ENCODE results near the gene EPN3. TPM values are rescaled to one million over a fixed set of nuclear protein-coding genes. Genes with fewer than 3 reads are reported as not detected.
A peak's percentile ranks its signal among the peaks of the same experiment; 100 is the strongest.

EPN3 gene
- total RNA-seq, 2 experiments from 2014 or later: not detected

DNA sequence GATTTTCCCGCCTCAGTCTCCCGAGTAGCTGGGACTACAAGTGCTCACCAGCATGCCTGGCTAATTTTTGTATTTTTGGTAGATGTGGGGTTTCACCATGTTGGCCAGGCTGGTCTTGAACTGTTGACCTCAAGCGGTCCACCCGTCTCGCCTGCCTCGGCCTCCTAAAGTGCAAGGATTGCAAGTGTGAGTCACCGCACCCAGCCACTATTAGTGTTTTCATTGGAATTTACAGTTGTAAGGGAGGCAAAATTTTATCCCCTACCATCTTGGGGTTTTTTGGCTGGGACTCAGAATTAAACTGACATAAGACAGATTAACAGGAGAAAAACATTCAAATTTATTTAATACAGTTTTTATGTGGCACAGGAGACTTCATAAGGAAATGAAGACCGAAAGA lies 36.6 kb upstream of the EPN3 start:
- Mint-ChIP-seq H3K27ac (no peak overlapping the region), H3K4me1 (ENCODE audit: low read depth) (no peaks in the 10 kb centered on the region), H3K27me3 (no peaks in the 10 kb centered on the region), H3K36me3 (ENCODE audit: low read depth) (no peaks in the 10 kb centered on the region), H3K4me3 (no peak overlapping the region), H3K9me3 (no peaks in the 10 kb centered on the region)
- ChIA-PET CTCF (interaction anchor here (1.4 kb wide), 1 partner anchor 12 kb away, joined by 6 read pairs; no protein-coding TSS in a partner anchor), POLR2A (interaction anchor here (1.1 kb wide), 1 partner anchor 11 kb away, joined by 3 read pairs; no protein-coding TSS in a partner anchor)
- TF ChIP-seq, protein P1, sequence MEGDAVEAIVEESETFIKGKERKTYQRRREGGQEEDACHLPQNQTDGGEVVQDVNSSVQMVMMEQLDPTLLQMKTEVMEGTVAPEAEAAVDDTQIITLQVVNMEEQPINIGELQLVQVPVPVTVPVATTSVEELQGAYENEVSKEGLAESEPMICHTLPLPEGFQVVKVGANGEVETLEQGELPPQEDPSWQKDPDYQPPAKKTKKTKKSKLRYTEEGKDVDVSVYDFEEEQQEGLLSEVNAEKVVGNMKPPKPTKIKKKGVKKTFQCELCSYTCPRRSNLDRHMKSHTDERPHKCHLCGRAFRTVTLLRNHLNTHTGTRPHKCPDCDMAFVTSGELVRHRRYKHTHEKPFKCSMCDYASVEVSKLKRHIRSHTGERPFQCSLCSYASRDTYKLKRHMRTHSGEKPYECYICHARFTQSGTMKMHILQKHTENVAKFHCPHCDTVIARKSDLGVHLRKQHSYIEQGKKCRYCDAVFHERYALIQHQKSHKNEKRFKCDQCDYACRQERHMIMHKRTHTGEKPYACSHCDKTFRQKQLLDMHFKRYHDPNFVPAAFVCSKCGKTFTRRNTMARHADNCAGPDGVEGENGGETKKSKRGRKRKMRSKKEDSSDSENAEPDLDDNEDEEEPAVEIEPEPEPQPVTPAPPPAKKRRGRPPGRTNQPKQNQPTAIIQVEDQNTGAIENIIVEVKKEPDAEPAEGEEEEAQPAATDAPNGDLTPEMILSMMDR (IDR thresholded peaks at IDR 0.05): no peak
- ATAC-seq (no peak), DNase-seq (no peak)
- intact Hi-C loops (cut with micrococcal nuclease): no loop called here

DNA sequence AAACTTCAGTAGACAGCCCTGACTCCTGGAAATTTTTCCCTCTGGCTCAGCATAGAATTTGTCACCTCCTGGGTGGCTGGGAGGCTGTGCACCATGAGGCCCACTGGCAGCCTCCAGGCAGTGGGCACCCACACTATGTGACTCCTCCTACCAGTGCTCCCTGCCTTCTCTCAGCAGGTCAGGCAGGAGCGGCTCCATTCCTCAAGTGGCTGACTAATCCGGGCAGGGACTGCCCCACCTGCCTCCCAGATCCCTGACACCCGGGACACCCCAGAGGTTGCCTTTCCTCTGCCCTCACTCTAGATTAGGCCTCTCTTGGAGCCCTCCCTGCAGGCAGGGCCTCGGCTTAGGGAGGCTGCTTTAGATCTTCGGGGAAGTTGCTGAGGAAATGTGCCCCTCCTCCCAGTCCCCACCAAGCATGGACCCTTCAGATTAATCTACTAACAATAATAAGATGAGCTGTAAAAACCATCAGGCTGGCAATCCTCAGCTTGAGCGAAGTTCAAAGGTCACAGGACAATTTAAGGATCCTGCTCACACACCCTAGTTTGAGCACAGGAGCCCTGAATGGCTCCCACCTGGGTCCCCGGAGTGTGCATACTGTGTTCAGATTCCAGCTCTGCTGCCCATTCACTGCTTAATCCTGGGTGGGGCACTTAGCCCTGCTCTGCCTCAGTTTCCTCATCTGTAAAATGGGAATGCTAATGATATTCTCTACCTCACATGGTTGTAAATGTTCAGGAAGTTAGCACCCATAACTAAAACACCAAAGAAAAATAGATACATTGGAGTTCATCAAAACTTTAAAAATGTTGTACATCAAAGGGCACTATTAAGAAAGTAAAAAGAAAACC lies 34.3 kb upstream of the EPN3 start:
- H3K9me3 Mint-ChIP-seq: no peaks in the 10 kb centered on the region
- ChIA-PET POLR2A (no interaction called here), CTCF (interaction anchor here (0.6 to 1.8 kb wide), 3 partner anchors 15 to 136 kb away, joined by 3 to 5 read pairs (median 4); partner anchors contain the start of gene RSAD1)
- intact Hi-C loops (cut with micrococcal nuclease): no loop called here
- peaks cover 4% of the 10 kb centered on the region for H3K4me1 Mint-ChIP-seq (ENCODE audit: low read depth)
- no peaks in the 10 kb centered on the region for H3K36me3 Mint-ChIP-seq (ENCODE audit: low read depth)
- ATAC-seq (no peak), DNase-seq (no peak)
- no peak overlapping the region for H3K4me3 Mint-ChIP-seq
- TF ChIP-seq, protein P1 (IDR thresholded peaks at IDR 0.05): no peak
- H3K27ac Mint-ChIP-seq: no peak overlapping the region
- no peaks in the 10 kb centered on the region for H3K27me3 Mint-ChIP-seq

GRCh38 chr17:50499270-50499669 lies 33.3 kb upstream of the EPN3 start:
- Mint-ChIP-seq H3K4me1 (ENCODE audit: low read depth) (peaks cover 12% of the 10 kb centered on the region), H3K27me3 (no peaks in the 10 kb centered on the region), H3K9me3 (no peaks in the 10 kb centered on the region), H3K36me3 (ENCODE audit: low read depth) (no peaks in the 10 kb centered on the region), H3K4me3 (no peak overlapping the region), H3K27ac (no peak overlapping the region)
- TF ChIP-seq, protein P1 (IDR thresholded peaks at IDR 0.05): no peak
- DNase-seq: no peak
- intact Hi-C loops (cut with micrococcal nuclease): no loop called here
- ATAC-seq: no peak
- POLR2A ChIA-PET: no interaction called here
- CTCF ChIA-PET: no interaction called here

DNA sequence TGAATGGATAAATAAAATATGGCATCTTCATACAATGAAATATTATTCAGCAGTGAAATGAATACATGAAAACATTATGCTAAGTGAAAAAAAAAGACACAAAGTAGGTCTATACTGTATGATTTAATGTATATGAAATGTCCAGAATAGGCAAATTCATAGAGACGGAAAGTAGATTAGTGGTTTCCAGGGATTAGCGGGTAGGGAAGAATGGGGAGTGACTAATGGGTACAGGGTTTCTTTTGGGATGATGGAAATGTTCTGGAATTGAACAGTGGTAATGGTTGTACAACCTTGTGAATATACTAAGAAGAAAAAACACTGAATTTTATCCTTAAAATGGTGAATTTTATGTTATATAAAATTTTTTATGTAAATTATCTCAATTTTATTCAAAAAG lies 32.8 kb upstream of the EPN3 start:
- ChIA-PET CTCF (interaction anchor here (6.9 kb wide), 1 partner anchor 21 kb away, joined by 40 read pairs; the partner anchor contains the start of gene RSAD1), POLR2A (no interaction called here)
- H3K9me3 Mint-ChIP-seq: no peaks in the 10 kb centered on the region
- no peak overlapping the region for H3K27ac Mint-ChIP-seq
- intact Hi-C loops (cut with micrococcal nuclease): no loop called here
- TF ChIP-seq, protein P1 (IDR thresholded peaks at IDR 0.05): no peak
- no peak for ATAC-seq
- DNase-seq: no peak
- peaks cover 16% of the 10 kb centered on the region for H3K4me1 Mint-ChIP-seq (ENCODE audit: low read depth)
- H3K27me3 Mint-ChIP-seq: no peaks in the 10 kb centered on the region
- no peaks in the 10 kb centered on the region for H3K36me3 Mint-ChIP-seq (ENCODE audit: low read depth)
- no peak overlapping the region for H3K4me3 Mint-ChIP-seq

- Mint-ChIP-seq H3K9me3 (no peaks in the 10 kb centered on the region), H3K36me3 (ENCODE audit: low read depth) (no peaks in the 10 kb centered on the region), H3K4me1 (ENCODE audit: low read depth) (peaks cover 22% of the 10 kb centered on the region), H3K27ac (no peak overlapping the region), H3K4me3 (no peak overlapping the region), H3K27me3 (no peaks in the 10 kb centered on the region)
- CTCF ChIA-PET: interaction anchor here (0.6 to 6.9 kb wide), 16 partner anchors 8 to 282 kb away, joined by 3 to 50 read pairs (median 5); partner anchors contain the start of genes LRRC59, RSAD1 and SPATA20
- TF ChIP-seq, protein P1 (IDR thresholded peaks at IDR 0.05): peak; percentile 48
- POLR2A ChIA-PET: interaction anchor here (0.6 kb wide), 1 partner anchor 120 kb away, joined by 3 read pairs; no protein-coding TSS in a partner anchor
- DNase-seq (peak; percentile 65), ATAC-seq (no peak)
- intact Hi-C loops (cut with micrococcal nuclease): no loop called here
Observed at GRCh38 chr17:50501054-50501453, 31.5 kb upstream of the EPN3 start.

Measured in activated CD8-positive, alpha-beta T cell treated with anti-CD3 and anti-CD28 coated beads for 36 hours (primary cell).